ENCODE results near the gene LRIG3. TPM values are rescaled to one million over a fixed set of nuclear protein-coding genes. Genes with fewer than 3 reads are reported as not detected.

The LRIG3 gene
- total and polyA plus RNA-seq, 2 of the 4 experiments (the other 2 are of a cell fraction) = 26.4 to 71.2 TPM

DNA sequence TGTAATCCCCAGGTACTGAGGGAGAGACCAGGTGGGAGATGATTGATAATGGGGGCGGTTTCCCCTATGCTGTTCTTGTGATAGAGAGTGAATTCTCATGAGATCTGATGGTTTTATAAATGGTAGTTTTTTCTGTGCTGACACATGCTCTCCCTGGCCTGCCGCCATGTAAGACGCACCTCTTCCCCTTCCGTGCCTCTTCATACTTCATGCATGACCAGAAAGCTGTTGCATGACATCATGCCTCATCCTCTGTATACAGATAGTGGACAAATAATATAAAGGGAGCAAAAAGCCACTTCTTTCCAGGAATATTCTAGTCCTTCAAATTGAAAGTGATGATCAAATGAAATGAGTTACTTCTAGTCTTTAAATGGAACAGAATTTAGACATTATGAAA lies 47.3 kb upstream of the LRIG3 start:
- Histone ChIP-seq H3K4me3 (ENCODE audit: insufficient read depth, low read depth, low read length) (no peak overlapping the region), H2AK9ac (replicated peaks; ENCODE audit: low read depth, low read length, poor library complexity) (no peak overlapping the region), H3K79me1 (ENCODE audit: low read depth in 1 of 2, low read length in 2 of 2) (no peaks in the 10 kb centered on the region), H3K4ac (ENCODE audit: low read depth, low read length) (no peak overlapping the region), H2AK5ac (ENCODE audit: low read depth, low read length) (no peak overlapping the region), H3K18ac (ENCODE audit: low read depth, low read length) (no peak overlapping the region; the same call in 1 of the 2 replicates), H4K5ac (ENCODE audit: low read depth, low read length) (no peak overlapping the region), H3K9ac (ENCODE audit: low read depth, low read length) (no peak overlapping the region), H4K8ac (ENCODE audit: low read depth in 2 of 2, low read length in 2 of 2) (no peak overlapping the region), H3K9me1 (ENCODE audit: insufficient read depth, low read length) (no peaks in the 10 kb centered on the region), H3K9me3 (ENCODE audit: control insufficient read depth, insufficient read depth, low read length) (no peaks in the 10 kb centered on the region), H4K20me1 (ENCODE audit: insufficient read depth, low read length) (no peaks in the 10 kb centered on the region), H3K14ac (replicated peaks; ENCODE audit: low read depth, low read length) (no peak overlapping the region), H3K56ac (ENCODE audit: extremely low read depth, insufficient read depth, low read length) (no peak overlapping the region), H2BK20ac (ENCODE audit: low read depth, low read length) (no peak overlapping the region), H3K27me3 (ENCODE audit: control insufficient read depth, insufficient read depth, low read length) (no peaks in the 10 kb centered on the region), H3K4me2 (ENCODE audit: low read depth, low read length) (0 out of 2 replicates have a peak overlapping the region, but pooled peaks have one; percentile 45), H3K4me1 (ENCODE audit: control insufficient read depth, insufficient read depth, low read length) (peaks cover 4% of the 10 kb centered on the region), H2AFZ (replicated peaks; ENCODE audit: low read length, poor library complexity) (no peak overlapping the region), H3K27ac (ENCODE audit: insufficient read depth, low read length) (no peak overlapping the region), H4K91ac (ENCODE audit: insufficient read depth, low read depth, low read length) (no peak overlapping the region), H3K23ac (ENCODE audit: low read depth, low read length) (no peak overlapping the region), H2BK5ac (ENCODE audit: low read depth, low read length, poor library complexity, severe bottlenecking) (no peak overlapping the region), H2BK120ac (ENCODE audit: low read depth, low read length) (no peak overlapping the region; the same call in 1 of the 2 replicates), H2BK15ac (ENCODE audit: low read depth, low read length) (no peak overlapping the region), H3K36me3 (ENCODE audit: control insufficient read depth, insufficient read depth, low read length) (no peaks in the 10 kb centered on the region)
- BruUV-seq (replicated peaks) = no TSS peak
- dilution Hi-C loops (cut with HindIII; ENCODE audit: low sequenced_read_pairs, unreplicated experiment) = no loop called here
- POLR2A ChIA-PET (ENCODE audit: unreplicated experiment) = no interaction called here
- in situ Hi-C loops (cut with MboI; ENCODE audit: low sequenced_read_pairs) = no loop called here
- intact Hi-C loops (cut with micrococcal nuclease) = no loop called here
- TF ChIP-seq CEBPB (IDR thresholded peaks at IDR 0.05; ENCODE audit: low read depth, low read length) = no peak
- ATAC-seq (ENCODE audit: low read depth) = no peak
- CTCF ChIA-PET = no interaction called here
- peak; percentile 59 for DNase-seq
- no CpG with 5 or more reads among the region's 4 CpGs for WGBS, 2 experiments (ENCODE audit: extremely low coverage in 2 of 2, insufficient read length in 1 of 2)
